Adipose tissue (tissue), 3 donors: Measurements from ENCODE around the gene UTP11. TPM values are rescaled to one million over a fixed set of nuclear protein-coding genes. Genes with fewer than 3 reads are reported as not detected.

Experiments
- H3K27ac ChIP-seq: one replicate; pipeline ENCODE4 v1.5.1; 2013; ENCODE audit warnings: low read depth, low read length
- WGBS, 3 donors: extraction: QIAGEN DNeasy Blood & Tissue Kit; methylation state at CpG; one replicate each; pipeline ENCODE4 v1.1.7; 2013; 5-methylcytosine and 5-hydroxymethylcytosine counted together
- polyA plus RNA-seq, 3 donors: library from polyadenylated mRNA; stranded (reverse); fragments of 200-250 nt; gene quantifications; one replicate each; pipeline ENCODE4 v1.2.3, GENCODE V29; 2013
- donor health status: healthy with polysubstance abuse.
- donor health status: Bipolar disorder and iron deficiency.
- donor health status: healthy.

Gene UTP11
- polyA plus RNA-seq, 3 donors: 17.3 to 30.4 (median 28.3) TPM

DNA sequence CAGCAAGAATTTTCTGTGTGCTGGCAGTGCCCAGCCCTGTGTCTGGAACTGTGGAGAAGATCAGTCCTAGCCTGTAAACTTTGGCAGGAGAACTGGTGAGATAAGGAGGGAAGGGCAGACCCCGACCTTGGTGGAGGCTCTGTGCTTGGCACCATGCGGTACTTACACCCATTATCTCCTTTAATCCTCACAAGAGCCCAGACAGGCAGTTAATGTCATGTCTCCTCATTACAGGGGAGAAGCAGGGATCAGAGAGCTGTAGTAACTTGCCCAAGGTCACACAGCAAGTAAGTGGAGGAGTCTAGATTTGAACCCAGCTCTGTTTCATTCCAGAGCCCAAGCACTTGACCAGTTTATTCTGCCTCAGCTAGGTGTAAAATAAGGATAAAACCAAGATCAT, 48.0 kb downstream of the UTP11 start:
- WGBS, 3 donors: 26 to 83% (median 77%) methylated on average over 2 of the region's 2 CpGs
- no peak overlapping the region for H3K27ac ChIP-seq

DNA sequence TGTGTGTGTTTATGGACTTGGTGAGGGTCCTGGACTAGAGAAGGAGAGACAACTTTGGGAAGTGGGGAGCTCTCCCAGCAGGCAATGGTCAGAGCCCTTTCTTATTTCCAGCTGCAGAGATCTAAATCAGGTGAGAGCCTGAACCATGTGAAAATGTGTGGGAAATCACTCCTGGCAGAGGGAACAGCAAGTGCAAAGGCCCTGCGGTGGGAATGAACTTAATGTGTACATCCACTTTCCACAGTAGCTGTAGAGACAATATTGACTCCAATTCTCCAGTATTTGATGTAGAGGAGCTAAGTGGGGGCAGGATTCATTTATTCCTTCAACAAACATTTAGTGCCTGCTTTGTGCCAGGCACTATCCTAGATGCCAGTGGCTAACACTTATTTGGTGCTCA, 48.8 kb downstream of the UTP11 start:
- no peak overlapping the region for H3K27ac ChIP-seq
- WGBS, 3 donors: 89 to 96% (median 96%) methylated on average over 1 of the region's 1 CpG

DNA sequence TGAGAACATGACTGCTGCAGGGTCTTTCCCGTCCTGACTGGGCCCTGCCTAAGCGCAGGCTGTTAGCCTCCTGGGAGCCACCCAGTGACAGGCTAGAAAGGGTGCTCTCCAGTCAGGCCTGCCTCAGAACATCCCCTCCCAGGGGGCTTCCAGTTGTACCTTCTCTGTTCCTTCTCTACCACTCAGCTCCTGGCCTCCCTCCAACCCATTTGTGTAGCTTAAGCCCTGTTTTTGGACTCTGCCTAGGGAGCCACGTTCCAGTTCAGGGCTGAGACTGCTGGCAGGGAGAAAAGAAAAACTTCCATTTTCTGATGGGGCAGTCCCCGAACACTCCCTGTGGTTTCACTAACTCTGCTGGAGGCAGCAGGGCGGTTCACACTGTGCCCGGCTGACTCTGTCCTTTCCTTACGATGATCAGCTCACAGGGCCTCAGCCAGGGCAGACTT, 49.4 kb downstream of the UTP11 start:
- 76 to 83% (median 82%) methylated on average over 7 of the region's 7 CpGs for WGBS, 3 donors
- H3K27ac ChIP-seq: no peak overlapping the region

DNA sequence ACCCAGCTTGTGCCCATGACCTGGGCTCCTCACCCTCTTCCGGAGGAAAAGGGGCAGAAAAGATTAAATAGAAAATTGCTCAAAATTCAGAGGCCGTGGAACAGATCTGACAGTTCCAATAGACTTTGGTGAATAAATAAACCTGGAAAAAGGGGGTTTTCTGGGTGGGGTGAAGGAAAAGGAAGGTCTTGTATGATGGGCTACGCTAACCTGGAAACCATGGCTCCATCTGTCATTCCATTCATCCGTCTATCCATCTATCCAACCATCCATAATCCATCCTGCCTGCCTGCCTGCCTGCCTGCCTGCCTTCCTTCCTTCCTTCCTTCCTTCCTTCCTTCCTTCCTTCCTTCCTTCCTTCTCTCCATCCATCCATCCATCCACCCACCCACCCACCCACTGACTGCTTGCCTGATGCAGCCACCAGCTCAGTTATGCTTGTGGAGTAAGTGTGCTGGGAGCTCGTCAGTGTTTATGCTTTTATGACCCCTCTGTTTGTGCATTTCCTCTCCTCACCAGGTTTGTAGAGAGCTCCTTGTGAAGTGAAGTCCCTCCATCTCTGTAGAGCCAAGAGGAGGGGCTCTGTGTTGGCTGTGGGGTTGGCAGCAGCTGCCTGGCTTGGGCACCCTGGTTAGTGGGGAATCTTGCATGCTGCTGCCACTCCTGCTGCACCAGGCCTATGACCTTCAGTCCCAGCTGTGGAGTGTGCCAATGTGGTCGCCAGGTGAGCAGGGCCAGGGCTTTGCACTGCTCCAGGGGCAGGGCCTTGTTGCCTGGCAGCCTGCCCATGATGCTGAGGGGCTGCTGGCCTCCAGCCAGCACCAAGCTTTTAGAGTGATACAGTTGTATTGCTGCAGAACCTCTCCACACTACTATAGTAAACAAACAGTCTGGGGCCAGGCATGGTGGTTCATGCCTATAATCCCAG, 50.1 kb downstream of the UTP11 start:
- H3K27ac ChIP-seq: no peak overlapping the region
- WGBS, 3 donors: 77 to 84% (median 84%) methylated on average over 6 of the region's 6 CpGs

DNA sequence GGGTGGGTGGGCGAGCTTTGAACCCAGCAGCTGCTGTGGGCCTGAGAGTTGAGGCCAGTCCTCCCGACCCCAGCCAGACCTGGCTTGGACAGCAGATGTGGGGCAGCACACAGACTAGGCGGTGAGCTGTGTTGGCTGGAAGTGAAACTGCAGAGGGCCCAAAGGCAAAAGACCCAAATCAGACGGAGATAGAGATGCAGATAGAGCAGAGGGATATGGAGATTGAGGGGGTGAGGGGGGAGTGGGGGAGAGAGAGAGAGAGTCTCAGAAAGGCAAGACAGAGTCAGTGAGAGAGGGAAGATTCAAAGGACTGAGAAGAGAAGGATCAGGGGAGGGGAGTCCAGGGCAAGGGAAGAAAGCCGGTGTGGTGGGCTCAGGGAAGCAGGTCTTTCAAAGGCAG, 51.1 kb downstream of the UTP11 start:
- H3K27ac ChIP-seq: no peak overlapping the region
- 82 to 86% (median 84%) methylated on average over 5 of the region's 5 CpGs for WGBS, 3 donors

DNA sequence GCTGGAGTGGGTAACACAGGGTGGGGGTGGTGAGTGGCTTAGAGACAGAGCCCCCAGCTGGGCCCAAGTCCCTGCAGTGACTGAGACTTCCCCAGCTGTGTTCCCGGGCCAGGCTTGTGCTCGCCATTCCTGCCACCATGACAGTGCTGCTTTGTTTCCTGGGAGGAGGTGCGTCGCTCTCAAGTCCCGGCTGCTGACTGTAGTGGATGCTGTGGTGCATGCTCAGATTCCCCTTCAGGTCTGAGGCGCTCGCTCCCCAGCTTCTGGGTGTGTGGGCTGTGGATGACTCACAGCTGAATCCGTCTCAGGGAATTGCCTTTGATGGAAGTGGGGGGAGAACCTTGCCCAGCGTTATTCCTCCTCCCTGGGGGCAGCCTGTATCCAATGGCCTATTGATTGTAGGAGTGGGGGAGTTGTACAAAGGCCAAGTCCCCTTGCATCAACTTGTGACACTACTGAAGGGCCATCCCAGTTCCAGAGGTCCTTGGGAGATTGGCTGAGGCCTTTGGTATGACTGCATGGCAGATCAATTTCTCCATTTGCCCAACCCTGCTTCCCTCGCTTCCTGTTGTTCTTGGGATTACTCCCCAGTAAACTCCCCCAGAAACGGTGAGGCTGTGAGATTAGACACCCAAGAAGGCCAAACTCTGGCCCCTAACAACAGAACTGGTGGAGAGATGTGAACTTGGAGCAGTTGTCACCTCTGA, 51.8 kb downstream of the UTP11 start:
- H3K27ac ChIP-seq: no peak overlapping the region
- WGBS, 3 donors: 57 to 70% (median 68%) methylated on average over 11 of the region's 11 CpGs

DNA sequence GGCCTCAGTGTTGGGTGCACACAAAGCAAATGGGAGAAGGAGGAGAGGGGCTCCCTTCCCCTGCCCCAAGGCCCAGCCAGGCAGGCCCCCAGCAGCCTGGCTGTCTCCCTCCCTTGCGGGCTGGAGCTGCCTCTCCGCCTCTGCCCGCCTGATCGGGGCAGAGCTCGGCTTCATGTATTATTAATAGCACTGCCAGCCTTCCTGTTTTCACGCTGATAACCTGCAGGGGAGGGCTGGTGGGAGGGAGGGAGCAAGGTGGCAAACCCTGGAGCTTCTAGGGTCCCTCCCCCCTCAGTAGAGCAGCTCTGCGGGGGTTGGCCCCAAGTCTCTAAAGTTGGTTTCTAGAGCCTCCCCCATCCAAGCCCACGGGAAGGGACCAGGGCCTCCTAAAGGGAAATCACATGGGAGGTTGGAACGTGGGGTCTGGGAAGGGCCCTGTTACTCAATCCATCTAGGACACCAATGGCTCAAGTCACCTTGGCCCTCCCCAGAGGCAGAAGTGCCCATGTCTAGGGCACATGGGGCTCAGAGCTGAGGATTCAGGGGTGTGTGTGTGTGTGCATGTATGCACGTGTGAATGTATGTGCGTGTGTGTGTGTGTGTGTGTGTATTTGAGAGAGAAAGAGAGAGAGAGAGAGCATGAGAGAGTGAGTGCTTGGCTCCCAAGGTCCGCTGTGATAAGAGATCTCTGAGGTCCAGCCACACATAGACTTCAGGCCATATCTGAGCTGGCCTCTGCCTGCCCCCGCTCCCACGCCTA, 55.9 kb downstream of the UTP11 start:
- H3K27ac ChIP-seq: no peak overlapping the region
- WGBS, 3 donors: 36 to 48% (median 41%) methylated on average over 14 of the region's 14 CpGs

DNA sequence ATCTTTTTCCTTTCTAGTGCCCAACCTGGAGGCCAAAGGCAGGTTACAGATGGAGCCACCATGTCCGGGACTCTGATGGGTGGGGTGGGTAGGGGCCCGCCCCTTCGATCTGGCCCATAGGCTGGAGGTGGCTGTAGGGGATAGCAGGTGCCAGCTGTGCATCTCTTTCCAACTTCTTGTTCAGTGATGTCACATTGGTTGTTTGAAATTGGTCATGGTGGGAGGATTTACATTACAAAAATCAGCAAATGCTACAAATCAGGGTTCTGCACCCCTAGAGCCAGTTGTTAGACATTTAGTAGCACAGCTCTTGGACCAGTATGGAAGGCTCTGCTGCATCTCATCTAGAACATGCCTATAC, 56.4 kb downstream of the UTP11 start:
- 84 to 89% (median 88%) methylated on average over 3 of the region's 3 CpGs for WGBS, 3 donors
- H3K27ac ChIP-seq: no peak overlapping the region

DNA sequence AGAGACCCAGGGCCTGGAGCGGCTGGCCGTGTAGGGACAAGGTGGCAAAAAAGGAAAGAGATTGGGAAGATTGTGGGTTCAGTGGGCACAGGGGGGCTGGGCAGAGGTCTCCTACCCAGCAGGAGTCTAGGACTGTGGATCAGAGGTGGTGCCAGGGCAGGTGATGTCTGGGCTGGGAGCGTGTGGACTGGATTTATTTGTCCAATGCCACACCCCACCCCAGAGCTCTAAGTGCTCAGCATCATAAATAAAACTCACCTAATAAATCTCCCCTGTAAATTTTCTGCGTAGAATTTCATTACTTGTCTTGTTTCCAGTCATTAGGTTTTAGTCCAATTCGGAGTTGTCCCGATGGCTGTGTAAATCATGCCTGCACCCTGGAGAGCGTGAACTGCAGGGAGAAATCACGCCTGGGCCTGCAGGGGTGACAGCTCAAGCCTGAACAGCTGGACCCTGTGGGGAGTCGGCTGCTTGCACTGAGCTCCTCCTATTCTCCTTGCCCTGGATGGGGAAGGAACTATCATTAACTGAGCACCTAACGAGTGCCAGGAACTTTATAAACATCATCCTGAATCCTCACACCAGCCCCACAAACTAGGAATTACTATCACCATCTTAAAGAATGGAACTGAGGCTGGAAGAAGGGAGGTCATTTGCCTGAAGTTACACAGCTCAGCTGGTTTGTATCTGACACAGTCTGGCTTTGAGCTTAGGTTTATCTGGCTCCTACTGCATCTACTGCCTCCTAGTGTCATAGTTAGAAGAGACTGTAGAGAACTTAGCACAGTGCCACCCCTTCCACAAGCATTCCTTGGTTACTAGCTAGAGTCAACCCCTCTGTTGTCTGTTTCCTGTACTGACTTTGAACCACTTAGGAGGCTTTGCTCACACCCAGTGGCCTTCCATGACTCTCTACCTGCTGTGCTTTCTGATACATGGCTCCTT, 59.0 kb downstream of the UTP11 start:
- 53 to 59% (median 59%) methylated on average over 10 of the region's 10 CpGs for WGBS, 3 donors
- H3K27ac ChIP-seq: no peak overlapping the region

DNA sequence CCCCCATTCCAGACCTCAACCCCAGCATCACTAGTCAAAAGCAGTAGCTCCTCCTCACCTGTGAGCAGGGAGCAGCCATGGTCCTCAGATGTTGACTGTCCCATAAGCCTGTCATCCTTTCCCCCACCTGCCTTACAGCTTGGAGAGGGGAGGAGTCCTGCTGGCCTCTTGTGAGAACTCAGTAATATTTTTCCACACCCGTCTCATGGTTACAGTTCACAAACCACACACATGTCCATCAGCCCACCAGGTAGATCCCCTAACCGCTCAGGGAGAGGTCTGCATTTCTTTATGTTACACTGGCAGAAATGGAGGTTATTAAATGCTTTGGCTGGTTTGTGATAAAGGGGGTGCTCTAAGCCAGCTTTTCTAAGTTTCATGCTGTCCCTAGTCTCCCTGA, 60.3 kb downstream of the UTP11 start:
- H3K27ac ChIP-seq: no peak overlapping the region
- 53 to 72% (median 68%) methylated on average over 2 of the region's 2 CpGs for WGBS, 3 donors

DNA sequence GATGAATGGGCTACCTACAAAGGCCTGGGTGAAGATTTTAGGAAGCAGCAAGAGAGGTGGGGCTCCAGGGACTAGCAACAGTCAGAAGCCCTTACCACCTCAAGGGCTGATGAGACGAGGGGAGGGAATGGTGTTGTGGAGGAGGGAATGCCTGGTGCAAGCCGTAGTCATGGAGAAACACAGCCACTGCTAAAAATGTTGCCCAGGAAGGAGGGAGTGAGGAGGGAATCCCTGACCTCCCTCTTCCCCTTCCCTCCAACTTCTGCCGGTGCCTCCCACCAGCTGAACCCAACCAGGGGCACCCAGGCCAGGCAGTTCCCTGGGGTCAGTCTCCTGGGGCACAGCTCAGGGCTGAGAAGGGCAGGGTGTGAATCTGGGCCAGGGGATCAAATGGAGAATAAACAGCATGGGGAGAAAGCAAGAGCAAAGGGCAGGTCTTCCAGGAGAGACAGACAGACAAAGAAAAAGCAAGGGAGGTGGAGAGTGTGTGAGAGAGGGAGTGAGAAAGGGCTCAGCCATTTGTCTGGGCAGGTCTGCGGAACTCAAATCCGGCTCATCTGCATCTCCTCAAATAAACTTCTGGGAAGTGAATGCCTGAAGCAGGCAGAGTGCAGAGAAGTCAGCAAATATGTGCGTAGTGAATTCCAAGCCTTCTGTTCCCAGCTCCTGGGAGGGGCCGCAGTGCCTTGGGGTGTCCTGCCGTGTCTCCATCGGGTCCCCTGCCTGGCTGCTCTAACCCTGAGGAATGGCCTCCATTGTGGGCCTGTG, 61.2 kb downstream of the UTP11 start:
- 31 to 48% (median 45%) methylated on average over 9 of the region's 9 CpGs for WGBS, 3 donors
- H3K27ac ChIP-seq: no peak overlapping the region

DNA sequence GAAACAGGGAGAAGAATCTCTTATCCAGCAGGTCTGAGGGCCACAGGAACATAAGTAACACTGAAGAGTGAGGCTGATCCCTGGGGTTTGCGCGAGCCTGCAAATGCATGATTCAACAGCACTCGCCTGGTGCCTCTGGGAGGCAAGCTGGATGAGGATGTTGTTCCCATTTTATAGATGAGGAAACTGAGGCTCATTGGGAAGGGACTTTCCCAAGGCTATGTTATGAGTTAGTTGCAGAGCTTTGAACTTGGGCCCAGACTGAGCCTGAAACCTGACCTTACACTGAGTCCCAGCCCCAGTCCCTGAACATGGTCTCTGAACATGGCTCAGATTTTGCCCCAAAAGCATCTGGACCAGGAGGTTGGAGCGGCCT, 61.8 kb downstream of the UTP11 start:
- H3K27ac ChIP-seq: no peak overlapping the region
- 88 to 93% (median 91%) methylated on average over 4 of the region's 4 CpGs for WGBS, 3 donors

Other genes with a start within 250 kb of the UTP11 start
- gene EPHA10, start 247.6 kb upstream of the UTP11 start, polyA plus RNA-seq: 1 to 10 TPM in 1 of 3 donors, under 1 TPM in 2; 0.04 to 2.0 (median 0.90) TPM
- 1 to 10 TPM in 1 of 3 donors, under 1 TPM in 2; 0.56 to 7.4 (median 0.97) TPM for gene MANEAL, start 218.9 kb upstream of the UTP11 start, polyA plus RNA-seq
- 10 to 100 TPM; 31.9 to 78.2 (median 62.2) TPM for gene C1orf122, start 204.9 kb upstream of the UTP11 start, polyA plus RNA-seq
- 10 to 100 TPM in 1 of 3 donors, 1 to 10 TPM in 2; 7.6 to 18.0 (median 8.7) TPM for gene YRDC, start 204.5 kb upstream of the UTP11 start, polyA plus RNA-seq
- 1 to 10 TPM; 2.0 to 4.4 (median 3.9) TPM for gene MTF1, start 153.1 kb upstream of the UTP11 start, polyA plus RNA-seq
- gene INPP5B, start 65.7 kb upstream of the UTP11 start, polyA plus RNA-seq: 10 to 100 TPM in 2 of 3 donors, 1 to 10 TPM in 1; 5.1 to 15.0 (median 10.0) TPM
- gene SF3A3, start 22.7 kb upstream of the UTP11 start, polyA plus RNA-seq: 10 to 100 TPM; 15.1 to 28.7 (median 26.7) TPM
- gene FHL3, start 7.2 kb upstream of the UTP11 start, polyA plus RNA-seq: 10 to 100 TPM; 11.0 to 16.3 (median 14.1) TPM
- under 1 TPM in 1 of 3 donors, not detected in 2; 0.07 TPM for gene POU3F1, start 34.1 kb downstream of the UTP11 start, polyA plus RNA-seq